ENCODE data around the gene OR52D1. TPM values are rescaled to one million over a fixed set of nuclear protein-coding genes. Genes with fewer than 3 reads are reported as not detected.

The OR52D1 gene
- total and polyA plus RNA-seq, 9 of the 15 experiments (the other 6 are each of a cell fraction or from before 2014, with no cell fraction given), result 0.14 to 1.3 (median 0.97) TPM; not detected in 6

- TF ChIP-seq, protein P1, sequence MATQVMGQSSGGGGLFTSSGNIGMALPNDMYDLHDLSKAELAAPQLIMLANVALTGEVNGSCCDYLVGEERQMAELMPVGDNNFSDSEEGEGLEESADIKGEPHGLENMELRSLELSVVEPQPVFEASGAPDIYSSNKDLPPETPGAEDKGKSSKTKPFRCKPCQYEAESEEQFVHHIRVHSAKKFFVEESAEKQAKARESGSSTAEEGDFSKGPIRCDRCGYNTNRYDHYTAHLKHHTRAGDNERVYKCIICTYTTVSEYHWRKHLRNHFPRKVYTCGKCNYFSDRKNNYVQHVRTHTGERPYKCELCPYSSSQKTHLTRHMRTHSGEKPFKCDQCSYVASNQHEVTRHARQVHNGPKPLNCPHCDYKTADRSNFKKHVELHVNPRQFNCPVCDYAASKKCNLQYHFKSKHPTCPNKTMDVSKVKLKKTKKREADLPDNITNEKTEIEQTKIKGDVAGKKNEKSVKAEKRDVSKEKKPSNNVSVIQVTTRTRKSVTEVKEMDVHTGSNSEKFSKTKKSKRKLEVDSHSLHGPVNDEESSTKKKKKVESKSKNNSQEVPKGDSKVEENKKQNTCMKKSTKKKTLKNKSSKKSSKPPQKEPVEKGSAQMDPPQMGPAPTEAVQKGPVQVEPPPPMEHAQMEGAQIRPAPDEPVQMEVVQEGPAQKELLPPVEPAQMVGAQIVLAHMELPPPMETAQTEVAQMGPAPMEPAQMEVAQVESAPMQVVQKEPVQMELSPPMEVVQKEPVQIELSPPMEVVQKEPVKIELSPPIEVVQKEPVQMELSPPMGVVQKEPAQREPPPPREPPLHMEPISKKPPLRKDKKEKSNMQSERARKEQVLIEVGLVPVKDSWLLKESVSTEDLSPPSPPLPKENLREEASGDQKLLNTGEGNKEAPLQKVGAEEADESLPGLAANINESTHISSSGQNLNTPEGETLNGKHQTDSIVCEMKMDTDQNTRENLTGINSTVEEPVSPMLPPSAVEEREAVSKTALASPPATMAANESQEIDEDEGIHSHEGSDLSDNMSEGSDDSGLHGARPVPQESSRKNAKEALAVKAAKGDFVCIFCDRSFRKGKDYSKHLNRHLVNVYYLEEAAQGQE (IDR thresholded peaks at IDR 0.05; ENCODE audit: borderline replicate concordance), result no peak
- TF ChIP-seq, protein P1 (CRISPR knock-in tag; IDR thresholded peaks at IDR 0.05; ENCODE audit: low read depth), result no peak
- TF ChIP-seq, protein P2, sequence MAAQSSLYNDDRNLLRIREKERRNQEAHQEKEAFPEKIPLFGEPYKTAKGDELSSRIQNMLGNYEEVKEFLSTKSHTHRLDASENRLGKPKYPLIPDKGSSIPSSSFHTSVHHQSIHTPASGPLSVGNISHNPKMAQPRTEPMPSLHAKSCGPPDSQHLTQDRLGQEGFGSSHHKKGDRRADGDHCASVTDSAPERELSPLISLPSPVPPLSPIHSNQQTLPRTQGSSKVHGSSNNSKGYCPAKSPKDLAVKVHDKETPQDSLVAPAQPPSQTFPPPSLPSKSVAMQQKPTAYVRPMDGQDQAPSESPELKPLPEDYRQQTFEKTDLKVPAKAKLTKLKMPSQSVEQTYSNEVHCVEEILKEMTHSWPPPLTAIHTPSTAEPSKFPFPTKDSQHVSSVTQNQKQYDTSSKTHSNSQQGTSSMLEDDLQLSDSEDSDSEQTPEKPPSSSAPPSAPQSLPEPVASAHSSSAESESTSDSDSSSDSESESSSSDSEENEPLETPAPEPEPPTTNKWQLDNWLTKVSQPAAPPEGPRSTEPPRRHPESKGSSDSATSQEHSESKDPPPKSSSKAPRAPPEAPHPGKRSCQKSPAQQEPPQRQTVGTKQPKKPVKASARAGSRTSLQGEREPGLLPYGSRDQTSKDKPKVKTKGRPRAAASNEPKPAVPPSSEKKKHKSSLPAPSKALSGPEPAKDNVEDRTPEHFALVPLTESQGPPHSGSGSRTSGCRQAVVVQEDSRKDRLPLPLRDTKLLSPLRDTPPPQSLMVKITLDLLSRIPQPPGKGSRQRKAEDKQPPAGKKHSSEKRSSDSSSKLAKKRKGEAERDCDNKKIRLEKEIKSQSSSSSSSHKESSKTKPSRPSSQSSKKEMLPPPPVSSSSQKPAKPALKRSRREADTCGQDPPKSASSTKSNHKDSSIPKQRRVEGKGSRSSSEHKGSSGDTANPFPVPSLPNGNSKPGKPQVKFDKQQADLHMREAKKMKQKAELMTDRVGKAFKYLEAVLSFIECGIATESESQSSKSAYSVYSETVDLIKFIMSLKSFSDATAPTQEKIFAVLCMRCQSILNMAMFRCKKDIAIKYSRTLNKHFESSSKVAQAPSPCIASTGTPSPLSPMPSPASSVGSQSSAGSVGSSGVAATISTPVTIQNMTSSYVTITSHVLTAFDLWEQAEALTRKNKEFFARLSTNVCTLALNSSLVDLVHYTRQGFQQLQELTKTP (IDR thresholded peaks at IDR 0.05; ENCODE audit: low read depth in 1 of 2, partially characterized antibody in 2 of 2), result peak in 1 of 2 experiments; percentile 58
- TF ChIP-seq ZNF408 (CRISPR knock-in tag; IDR thresholded peaks at IDR 0.05; ENCODE audit: low read depth), result no peak
- peak; percentile 68 for TF ChIP-seq SOX6 (IDR thresholded peaks at IDR 0.05)
Observed at GRCh38 chr11:5531053-5531831, 42.8 kb downstream of the OR52D1 start (continued).

Measured in K562 (cell line).